ENCODE measurements around the gene APBA1.

The APBA1 gene

GRCh38 chr9:69495296-69495695, 176.9 kb downstream of the APBA1 start:
- no peak overlapping the region for H3K4me3 ChIP-seq (ENCODE audit: low read length)
- no peak for TF ChIP-seq ZNF274 (IDR thresholded peaks at IDR 0.05; ENCODE audit: low read depth, low read length)

GRCh38 chr9:69494763-69495162, 177.4 kb downstream of the APBA1 start:
- no peak for TF ChIP-seq ZNF274 (IDR thresholded peaks at IDR 0.05; ENCODE audit: low read depth, low read length)

GRCh38 chr9:69494208-69494607, 178.0 kb downstream of the APBA1 start:
- no peak for TF ChIP-seq ZNF274 (IDR thresholded peaks at IDR 0.05; ENCODE audit: low read depth, low read length)
- H3K4me3 ChIP-seq (ENCODE audit: low read length) = no peak overlapping the region

More at GRCh38 chr9:69494763-69495162, 177.4 kb downstream of the APBA1 start:
- no peak overlapping the region for H3K4me3 ChIP-seq (ENCODE audit: low read length)

GRCh38 chr9:69486498-69486897, 185.7 kb downstream of the APBA1 start:
- no peak for TF ChIP-seq ZNF274 (IDR thresholded peaks at IDR 0.05; ENCODE audit: low read depth, low read length)
- no peak overlapping the region for H3K4me3 ChIP-seq (ENCODE audit: low read length)

GRCh38 chr9:69485466-69485865, 186.7 kb downstream of the APBA1 start:
- TF ChIP-seq ZNF274 (IDR thresholded peaks at IDR 0.05; ENCODE audit: low read depth, low read length) = no peak
- H3K4me3 ChIP-seq (ENCODE audit: low read length) = no peak overlapping the region

GRCh38 chr9:69483886-69484422, 188.2 kb downstream of the APBA1 start:
- no peak overlapping the region for H3K4me3 ChIP-seq (ENCODE audit: low read length)
- no peak for TF ChIP-seq ZNF274 (IDR thresholded peaks at IDR 0.05; ENCODE audit: low read depth, low read length)

GRCh38 chr9:69476797-69477196, 195.4 kb downstream of the APBA1 start:
- no peak overlapping the region for H3K4me3 ChIP-seq (ENCODE audit: low read length)

GRCh38 chr9:69476016-69476415, 196.2 kb downstream of the APBA1 start:
- no peak overlapping the region for H3K4me3 ChIP-seq (ENCODE audit: low read length)
- TF ChIP-seq ZNF274 (IDR thresholded peaks at IDR 0.05; ENCODE audit: low read depth, low read length) = no peak

More at GRCh38 chr9:69476797-69477196, 195.4 kb downstream of the APBA1 start:
- no peak for TF ChIP-seq ZNF274 (IDR thresholded peaks at IDR 0.05; ENCODE audit: low read depth, low read length)

- H3K4me3 ChIP-seq (ENCODE audit: low read length) = no peak overlapping the region
- no peak for TF ChIP-seq ZNF274 (IDR thresholded peaks at IDR 0.05; ENCODE audit: low read depth, low read length)
Observed at GRCh38 chr9:69474821-69475220, 197.3 kb downstream of the APBA1 start.

- TF ChIP-seq ZNF274 (IDR thresholded peaks at IDR 0.05; ENCODE audit: low read depth, low read length) = no peak
- H3K4me3 ChIP-seq (ENCODE audit: low read length) = no peak overlapping the region
Observed at GRCh38 chr9:69472101-69472620, 200.0 kb downstream of the APBA1 start.

- no peak overlapping the region for H3K4me3 ChIP-seq (ENCODE audit: low read length)
- TF ChIP-seq ZNF274 (IDR thresholded peaks at IDR 0.05; ENCODE audit: low read depth, low read length) = no peak
Observed at GRCh38 chr9:69471433-69471832, 200.7 kb downstream of the APBA1 start.

- no peak for TF ChIP-seq ZNF274 (IDR thresholded peaks at IDR 0.05; ENCODE audit: low read depth, low read length)
Observed at GRCh38 chr9:69470186-69470977, 201.8 kb downstream of the APBA1 start.

GRCh38 chr9:69469136-69469535, 203.0 kb downstream of the APBA1 start:
- no peak for TF ChIP-seq ZNF274 (IDR thresholded peaks at IDR 0.05; ENCODE audit: low read depth, low read length)
- H3K4me3 ChIP-seq (ENCODE audit: low read length) = no peak overlapping the region

More at GRCh38 chr9:69470186-69470977, 201.8 kb downstream of the APBA1 start:
- H3K4me3 ChIP-seq (ENCODE audit: low read length) = no peak overlapping the region

- no peak overlapping the region for H3K4me3 ChIP-seq (ENCODE audit: low read length)
- no peak for TF ChIP-seq ZNF274 (IDR thresholded peaks at IDR 0.05; ENCODE audit: low read depth, low read length)
Observed at GRCh38 chr9:69468380-69468779, 203.8 kb downstream of the APBA1 start.

- H3K4me3 ChIP-seq (ENCODE audit: low read length) = no peak overlapping the region
Observed at GRCh38 chr9:69466151-69466550, 206.0 kb downstream of the APBA1 start.

More at GRCh38 chr9:69466151-69466550, 206.0 kb downstream of the APBA1 start:
- no peak for TF ChIP-seq ZNF274 (IDR thresholded peaks at IDR 0.05; ENCODE audit: low read depth, low read length)

All from GM08714 (cell line).